Activated CD4-positive, alpha-beta memory T cell treated with anti-CD3 and anti-CD28 coated beads for 36 hours (primary cell): ENCODE measurements around the gene EMC8. TPM values are rescaled to one million over a fixed set of nuclear protein-coding genes. Genes with fewer than 3 reads are reported as not detected.

Experiments
- CTCF ChIA-PET: fragments of 350-600 bp; sonication (Branson Sonifier 250); formaldehyde crosslinking; loops from one replicate; lab custom pipeline; 2021; ENCODE audit warnings: antibody characterized with exemption, inconsistent platforms; lab: Charles Lee
- POLR2A ChIA-PET: fragments of 350-600 bp; sonication (Branson Sonifier 250); formaldehyde crosslinking; loops from one replicate; lab custom pipeline; 2021; ENCODE audit warnings: antibody characterized with exemption; lab: Charles Lee
- DNase-seq: peaks from one replicate; pipeline ENCODE4 v3.0.0-alpha.2; 2020
- H3K27ac Mint-ChIP-seq: one replicate; pipeline ENCODE4 v1.8.0; 2021; ENCODE audit warnings: mixed read lengths
- H3K27me3 Mint-ChIP-seq: one replicate; pipeline ENCODE4 v1.8.0; 2021; ENCODE audit warnings: mixed read lengths
- H3K36me3 Mint-ChIP-seq: one replicate; pipeline ENCODE4 v1.8.0; 2021; ENCODE audit warnings: mixed read lengths
- H3K4me1 Mint-ChIP-seq: one replicate; pipeline ENCODE4 v1.8.0; 2021; ENCODE audit warnings: low read depth, mixed read lengths
- H3K4me3 Mint-ChIP-seq: one replicate; pipeline ENCODE4 v1.8.0; 2021; ENCODE audit warnings: mild to moderate bottlenecking, mixed read lengths
- H3K9me3 Mint-ChIP-seq: one replicate; pipeline ENCODE4 v1.8.0; 2021; ENCODE audit warnings: mixed read lengths
- intact Hi-C: fragments of 100-400 bp; cut with micrococcal nuclease; formaldehyde crosslinking; loops from one replicate; pipeline ENCODE4 v1.15.1; 2023
- total RNA-seq, 2 experiments: library from RNA; stranded (reverse); gene quantifications; one replicate each; pipeline ENCODE4 v1.2.3, GENCODE V29; 2021

The EMC8 gene
- total RNA-seq, 2 experiments from 2014 or later = 27.5 to 27.9 TPM

DNA sequence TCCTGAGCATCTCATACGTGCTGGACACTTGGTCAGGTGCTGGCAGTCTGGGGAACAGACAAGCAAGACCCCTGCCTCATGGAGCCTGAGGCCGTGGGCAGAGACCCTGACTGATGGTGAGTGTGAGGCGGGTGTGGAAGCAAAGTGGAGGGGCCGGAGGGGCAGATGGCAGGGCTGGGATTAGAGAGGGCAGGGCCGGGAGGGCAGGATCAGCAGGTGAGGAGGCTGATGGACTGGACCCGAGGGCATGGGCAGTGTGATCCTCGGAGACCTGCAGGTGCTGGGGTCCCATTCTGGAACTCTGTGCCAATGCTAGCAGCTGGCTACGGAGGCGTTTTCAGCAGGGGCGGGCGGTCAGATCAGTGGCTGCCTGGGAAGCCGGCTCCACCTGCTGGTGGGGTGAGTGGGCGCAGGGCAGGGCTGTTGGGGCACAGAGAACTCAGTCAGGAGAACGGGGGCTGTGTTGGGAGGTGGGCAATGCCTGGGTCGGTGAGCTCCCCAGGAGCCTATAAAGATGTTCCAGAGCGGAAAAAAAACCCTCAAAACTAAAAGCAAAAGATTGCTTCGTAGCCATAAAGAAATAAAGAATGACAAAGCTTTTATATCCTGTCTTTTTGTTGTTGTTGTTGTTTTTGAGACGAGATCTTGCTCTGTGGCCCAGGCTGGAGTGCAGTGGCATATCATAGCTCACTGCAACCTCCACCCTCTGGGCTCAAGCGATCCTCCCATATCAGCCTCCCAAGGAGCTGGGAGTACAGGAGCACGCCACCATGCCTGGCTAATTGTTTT, 39.5 kb downstream of the EMC8 start:
- Mint-ChIP-seq H3K4me3 (no peak overlapping the region), H3K4me1 (peaks cover 11% of the 10 kb centered on the region), H3K9me3 (no peaks in the 10 kb centered on the region), H3K36me3 (no peaks in the 10 kb centered on the region), H3K27ac (no peak overlapping the region), H3K27me3 (peaks cover 28% of the 10 kb centered on the region)
- peak; percentile 33 for DNase-seq
- CTCF ChIA-PET = interaction anchor here (0.8 kb wide), 1 partner anchor 11 kb away, joined by 3 read pairs; no protein-coding TSS in a partner anchor
- POLR2A ChIA-PET = no interaction called here
- intact Hi-C loops = no loop called here

- H3K4me3 Mint-ChIP-seq = no peak overlapping the region
- CTCF ChIA-PET = no interaction called here
- no peaks in the 10 kb centered on the region for H3K36me3 Mint-ChIP-seq
- H3K27ac Mint-ChIP-seq = no peak overlapping the region
- intact Hi-C loops = no loop called here
- H3K9me3 Mint-ChIP-seq = no peaks in the 10 kb centered on the region
- POLR2A ChIA-PET = no interaction called here
- no peak for DNase-seq
- peaks cover 30% of the 10 kb centered on the region for H3K27me3 Mint-ChIP-seq
- peaks cover 11% of the 10 kb centered on the region for H3K4me1 Mint-ChIP-seq
Observed at GRCh38 chr16:85759136-85759535, 40.2 kb downstream of the EMC8 start.

DNA sequence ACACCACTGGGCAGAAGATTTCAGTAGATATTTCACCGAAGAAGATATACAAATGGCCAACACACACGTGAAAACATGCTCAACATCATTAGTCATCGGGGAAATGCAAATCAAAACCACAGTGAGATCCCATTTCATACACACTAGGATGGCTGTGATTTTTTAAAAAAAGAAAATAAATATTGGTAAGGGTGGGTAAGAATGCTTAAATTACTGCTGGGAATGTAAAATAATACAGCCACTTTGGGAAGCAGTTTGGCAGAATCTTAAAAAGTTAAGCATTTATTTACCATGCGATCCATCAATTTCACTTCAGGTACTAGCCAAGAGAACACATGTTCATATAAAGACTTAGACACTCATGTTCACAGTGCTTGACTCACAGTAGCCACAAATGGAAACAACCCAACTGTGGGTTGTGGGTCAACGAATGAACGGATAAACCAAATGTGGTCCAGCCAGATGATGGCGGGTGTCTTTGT, 42.0 kb downstream of the EMC8 start:
- Mint-ChIP-seq H3K27me3 (peaks cover 39% of the 10 kb centered on the region), H3K27ac (no peak overlapping the region), H3K9me3 (no peaks in the 10 kb centered on the region), H3K4me3 (no peak overlapping the region), H3K36me3 (no peaks in the 10 kb centered on the region), H3K4me1 (peaks cover 11% of the 10 kb centered on the region)
- peak; percentile 50 for DNase-seq
- ChIA-PET POLR2A (no interaction called here), CTCF (no interaction called here)
- intact Hi-C loops = no loop called here

DNA sequence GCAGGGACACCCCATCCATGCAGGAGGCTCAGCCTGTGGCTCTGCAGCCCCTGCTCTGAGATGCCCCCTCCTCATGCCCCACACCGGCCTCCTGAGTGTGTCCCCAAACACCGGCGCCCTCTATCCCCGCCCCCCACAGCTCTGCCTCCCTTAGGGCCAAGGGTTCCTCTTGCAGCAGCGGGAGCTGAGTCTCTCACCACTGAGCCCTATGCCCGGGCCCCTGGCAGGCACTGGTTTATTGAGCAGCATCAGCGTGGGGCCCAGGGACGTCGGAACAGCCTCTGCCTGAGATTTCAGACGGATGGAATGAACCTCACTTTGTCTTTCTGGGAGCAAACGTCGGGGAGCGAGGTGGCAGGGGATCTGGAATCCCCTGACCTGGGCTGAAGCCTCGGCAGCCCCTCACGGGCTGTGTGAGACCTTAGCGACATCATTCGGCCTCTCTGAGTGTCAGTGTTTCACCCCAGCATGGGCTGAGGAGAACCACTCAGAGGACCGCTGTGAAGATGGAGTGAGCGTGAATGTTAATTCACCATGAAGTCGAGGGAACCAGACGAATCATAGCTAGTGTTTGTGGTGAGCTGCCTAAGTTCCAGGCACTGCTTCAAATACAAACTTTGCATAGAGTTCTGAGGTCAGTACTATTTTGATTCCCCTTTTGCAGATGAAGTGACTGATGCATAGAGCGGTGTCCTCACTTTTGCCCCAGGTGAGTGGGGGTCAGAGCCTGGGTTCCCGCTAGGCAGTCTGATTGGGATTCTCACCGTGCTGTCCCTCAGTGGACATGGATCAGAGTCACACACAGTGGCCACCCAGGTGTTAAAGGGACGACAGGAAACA, 43.2 kb downstream of the EMC8 start:
- H3K36me3 Mint-ChIP-seq = no peaks in the 10 kb centered on the region
- peaks cover 15% of the 10 kb centered on the region for H3K4me1 Mint-ChIP-seq
- no peaks in the 10 kb centered on the region for H3K9me3 Mint-ChIP-seq
- intact Hi-C loops = no loop called here
- no peak overlapping the region for H3K27ac Mint-ChIP-seq
- DNase-seq = no peak
- no peak overlapping the region for H3K4me3 Mint-ChIP-seq
- ChIA-PET CTCF (no interaction called here), POLR2A (no interaction called here)
- peaks cover 41% of the 10 kb centered on the region for H3K27me3 Mint-ChIP-seq

- intact Hi-C loops = no loop called here
- no peaks in the 10 kb centered on the region for H3K9me3 Mint-ChIP-seq
- POLR2A ChIA-PET = no interaction called here
- no peaks in the 10 kb centered on the region for H3K36me3 Mint-ChIP-seq
- H3K4me1 Mint-ChIP-seq = peaks cover 20% of the 10 kb centered on the region
- peaks cover 42% of the 10 kb centered on the region for H3K27me3 Mint-ChIP-seq
- no peak overlapping the region for H3K27ac Mint-ChIP-seq
- DNase-seq = no peak
- CTCF ChIA-PET = interaction anchor here (1.3 kb wide), 1 partner anchor 139 kb away, joined by 3 read pairs; no protein-coding TSS in a partner anchor
- no peak overlapping the region for H3K4me3 Mint-ChIP-seq
Observed at GRCh38 chr16:85754413-85754812, 44.9 kb downstream of the EMC8 start.

DNA sequence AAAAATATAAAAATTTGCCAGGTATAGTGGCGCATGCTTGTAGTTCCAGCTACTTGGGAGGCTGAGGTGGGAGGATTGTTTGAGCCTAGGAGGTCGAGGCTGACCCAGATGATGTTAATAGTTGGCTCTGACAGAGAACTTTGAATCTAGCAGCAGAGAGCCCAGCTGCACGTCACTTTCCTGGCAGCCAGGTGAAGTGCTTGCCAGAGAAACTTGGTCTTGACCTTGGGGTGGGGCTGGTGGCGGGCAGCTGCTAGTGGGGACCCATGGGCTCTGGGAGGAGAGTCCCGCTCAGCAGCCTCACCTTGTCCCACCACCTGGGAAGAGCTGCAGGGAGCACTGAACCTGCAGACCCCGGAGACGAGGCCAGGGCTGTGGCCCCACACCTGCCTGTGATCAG, 45.4 kb downstream of the EMC8 start:
- DNase-seq = no peak
- POLR2A ChIA-PET = no interaction called here
- H3K4me1 Mint-ChIP-seq = peaks cover 17% of the 10 kb centered on the region
- no peaks in the 10 kb centered on the region for H3K36me3 Mint-ChIP-seq
- peaks cover 40% of the 10 kb centered on the region for H3K27me3 Mint-ChIP-seq
- no peak overlapping the region for H3K27ac Mint-ChIP-seq
- no peaks in the 10 kb centered on the region for H3K9me3 Mint-ChIP-seq
- intact Hi-C loops = no loop called here
- CTCF ChIA-PET = interaction anchor here (1.3 kb wide), 1 partner anchor 138 kb away, joined by 3 read pairs; no protein-coding TSS in a partner anchor
- no peak overlapping the region for H3K4me3 Mint-ChIP-seq

GRCh38 chr16:85753559-85753958, 45.8 kb downstream of the EMC8 start:
- Mint-ChIP-seq H3K27ac (no peak overlapping the region), H3K9me3 (no peaks in the 10 kb centered on the region), H3K4me3 (no peak overlapping the region), H3K27me3 (peaks cover 37% of the 10 kb centered on the region), H3K4me1 (peaks cover 14% of the 10 kb centered on the region), H3K36me3 (no peaks in the 10 kb centered on the region)
- CTCF ChIA-PET = interaction anchor here (1.3 kb wide), 1 partner anchor 138 kb away, joined by 3 read pairs; no protein-coding TSS in a partner anchor
- no peak for DNase-seq
- POLR2A ChIA-PET = no interaction called here
- intact Hi-C loops = no loop called here

DNA sequence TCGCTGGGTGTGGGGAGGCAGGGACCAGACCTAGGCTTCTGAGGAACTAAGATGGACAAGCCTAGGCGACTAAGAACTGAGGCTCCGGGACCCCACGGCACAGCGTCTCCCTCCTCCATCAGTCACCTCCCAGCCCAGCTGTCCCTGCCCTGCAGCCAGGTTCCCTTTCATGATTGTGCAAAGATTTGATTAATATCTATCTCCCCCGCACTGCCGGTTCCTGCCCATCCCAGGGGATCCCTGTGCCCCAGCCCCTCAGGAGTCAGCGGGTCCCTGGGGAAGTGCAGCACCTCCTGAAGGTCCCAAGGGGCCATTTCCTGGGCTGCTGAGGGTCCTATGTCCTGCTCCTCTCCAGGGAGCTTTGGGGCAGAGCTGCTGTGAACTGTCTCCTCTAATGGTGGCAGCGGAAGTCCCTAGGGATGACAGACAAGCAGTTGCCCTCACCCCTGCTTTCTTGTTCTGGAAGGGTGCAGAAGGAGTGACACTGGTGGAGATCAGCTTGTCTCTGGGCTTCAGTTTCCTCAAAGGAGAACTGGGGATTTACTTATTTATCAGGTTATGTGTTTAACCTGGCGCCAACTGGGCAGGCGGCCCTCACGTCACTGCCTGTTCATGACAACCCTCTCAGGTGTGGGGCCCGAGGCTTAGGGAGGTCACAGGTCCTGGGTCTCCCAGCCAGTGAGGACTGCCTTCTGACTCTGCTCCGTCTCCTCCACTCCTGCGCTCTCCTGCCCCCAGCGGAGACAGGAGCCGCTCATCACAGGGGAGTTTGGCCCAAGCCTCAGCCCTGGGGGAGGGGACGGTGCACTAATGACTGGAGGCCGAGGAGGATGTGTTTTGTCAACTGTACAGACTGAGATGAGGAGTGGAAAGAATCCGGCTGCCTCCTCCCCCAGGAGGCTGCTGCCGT, 46.6 kb downstream of the EMC8 start:
- Mint-ChIP-seq H3K9me3 (no peaks in the 10 kb centered on the region), H3K36me3 (no peaks in the 10 kb centered on the region), H3K27ac (no peak overlapping the region), H3K4me1 (peaks cover 14% of the 10 kb centered on the region), H3K4me3 (no peak overlapping the region), H3K27me3 (peaks cover 33% of the 10 kb centered on the region)
- intact Hi-C loops = no loop called here
- ChIA-PET CTCF (no interaction called here), POLR2A (no interaction called here)
- no peak for DNase-seq

- H3K36me3 Mint-ChIP-seq = no peaks in the 10 kb centered on the region
- peaks cover 9% of the 10 kb centered on the region for H3K4me1 Mint-ChIP-seq
- H3K9me3 Mint-ChIP-seq = no peaks in the 10 kb centered on the region
- H3K27me3 Mint-ChIP-seq = peaks cover 33% of the 10 kb centered on the region
- no peak overlapping the region for H3K4me3 Mint-ChIP-seq
- no peak overlapping the region for H3K27ac Mint-ChIP-seq
- intact Hi-C loops = no loop called here
- ChIA-PET POLR2A (no interaction called here), CTCF (no interaction called here)
- DNase-seq = no peak
Observed at GRCh38 chr16:85751698-85752501, 47.4 kb downstream of the EMC8 start.

DNA sequence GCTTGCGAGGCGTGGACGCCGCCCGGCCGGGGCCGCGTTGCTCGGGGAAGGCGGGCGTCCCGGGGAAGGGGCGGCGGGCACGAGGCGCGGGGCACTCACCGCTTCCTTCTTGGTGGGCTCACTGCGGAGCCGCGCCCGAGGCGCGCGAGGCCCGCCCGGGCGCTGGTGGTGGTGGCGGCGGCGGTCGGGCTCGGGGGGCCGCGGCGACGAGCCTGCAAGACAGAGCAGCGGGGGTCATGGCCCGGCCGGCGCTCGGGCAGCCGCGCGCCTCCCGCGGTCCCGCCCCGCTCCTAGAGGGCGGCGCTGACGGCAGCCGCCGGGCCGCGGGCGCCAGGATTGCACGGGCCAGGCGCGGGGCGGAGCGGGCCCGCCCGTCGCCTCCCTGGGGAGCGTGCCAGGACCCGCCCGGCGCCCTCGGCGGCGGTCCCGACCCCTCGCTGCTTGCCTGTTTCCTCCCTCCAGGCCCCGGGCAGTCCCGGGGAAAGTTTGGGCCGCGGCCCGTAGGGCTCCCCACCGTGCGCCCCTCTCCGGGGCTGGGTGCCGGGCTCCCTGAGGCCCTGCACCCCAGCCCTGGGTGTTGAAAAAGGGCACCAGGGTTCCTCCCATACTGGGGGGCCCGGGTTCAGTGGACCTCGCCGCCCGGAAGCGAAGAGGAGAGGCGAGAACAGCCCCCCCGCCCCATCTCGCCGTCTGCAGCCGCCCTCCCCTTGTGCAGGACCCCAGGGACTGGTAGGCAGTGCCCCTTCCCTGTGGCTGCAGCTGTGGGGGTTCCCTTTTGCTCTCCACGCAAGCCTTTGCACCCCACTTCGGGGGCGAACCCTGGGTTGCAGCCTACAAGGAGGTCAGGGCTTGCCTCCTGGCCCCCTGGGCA, 48.3 kb downstream of the EMC8 start, which contains the start of gene C16orf74:
Gene C16orf74, minus strand, starts transcription at position 270 of the 871 bp plus-strand sequence. CDS start 15,879 bp downstream, outside the sequence.
- intact Hi-C loops = no loop called here
- ChIA-PET POLR2A (no interaction called here), CTCF (no interaction called here)
- H3K4me1 Mint-ChIP-seq = peaks cover 9% of the 10 kb centered on the region
- no peak within 1 kb of the TSS for H3K27ac Mint-ChIP-seq
- no peaks in the 10 kb centered on the region for H3K36me3 Mint-ChIP-seq
- peaks cover 29% of the 10 kb centered on the region for H3K27me3 Mint-ChIP-seq
- no peak for DNase-seq
- H3K4me3 Mint-ChIP-seq = peak within 1 kb of the TSS; percentile 64
- no peaks in the 10 kb centered on the region for H3K9me3 Mint-ChIP-seq
